Mesenteric fat pad (tissue), 1 donor: ENCODE measurements around the gene THAP9. TPM values are rescaled to one million over a fixed set of nuclear protein-coding genes. Genes with fewer than 3 reads are reported as not detected.

Source experiments
- DNase-seq: peaks from one replicate; pipeline ENCODE4 v3.0.0-alpha.2; 2020; ENCODE audit warnings: low spot score
- total RNA-seq: library from RNA; stranded (reverse); fragmentation: NEBNext Ultra II Directional; extraction: Animal tissue kit (Norgen Biotek cat#: 25700); gene quantifications from one replicate; pipeline ENCODE4 v1.2.1, GENCODE V29; 2021
- donor health status: DM: yes; HTN: yes; CAD: no.

The THAP9 gene
- total RNA-seq, 1 donor from 2014 or later: 2.0 TPM

- no peak for DNase-seq
Measured at GRCh38 chr4:82954212-82954611, 53.7 kb downstream of the THAP9 start.

GRCh38 chr4:82957045-82957444, 56.5 kb downstream of the THAP9 start:
- DNase-seq: no peak

- no peak for DNase-seq
Measured at GRCh38 chr4:82965763-82966162, 65.2 kb downstream of the THAP9 start.

GRCh38 chr4:82968972-82969371, 68.4 kb downstream of the THAP9 start:
- no peak for DNase-seq

GRCh38 chr4:82969414-82969813, 68.9 kb downstream of the THAP9 start:
- no peak for DNase-seq

Other genes starting within 250 kb of the THAP9 start
- 4.7 TPM for gene SCD5, start 101.9 kb upstream of the THAP9 start, total RNA-seq
- 244 TPM for gene SEC31A, start 9.6 kb upstream of the THAP9 start, total RNA-seq
- 8.1 TPM for gene LIN54, start 110.1 kb downstream of the THAP9 start, total RNA-seq
- gene COPS4, start 134.4 kb downstream of the THAP9 start, total RNA-seq: 31.3 TPM
- gene PLAC8, start 214.0 kb downstream of the THAP9 start, total RNA-seq: 9.5 TPM